ENCODE data around the gene ADAMTS9. TPM values are rescaled to one million over a fixed set of nuclear protein-coding genes. Genes with fewer than 3 reads are reported as not detected.

Gene ADAMTS9
- polyA plus RNA-seq, 1 donor from 2014 or later: 0.32 TPM

DNA sequence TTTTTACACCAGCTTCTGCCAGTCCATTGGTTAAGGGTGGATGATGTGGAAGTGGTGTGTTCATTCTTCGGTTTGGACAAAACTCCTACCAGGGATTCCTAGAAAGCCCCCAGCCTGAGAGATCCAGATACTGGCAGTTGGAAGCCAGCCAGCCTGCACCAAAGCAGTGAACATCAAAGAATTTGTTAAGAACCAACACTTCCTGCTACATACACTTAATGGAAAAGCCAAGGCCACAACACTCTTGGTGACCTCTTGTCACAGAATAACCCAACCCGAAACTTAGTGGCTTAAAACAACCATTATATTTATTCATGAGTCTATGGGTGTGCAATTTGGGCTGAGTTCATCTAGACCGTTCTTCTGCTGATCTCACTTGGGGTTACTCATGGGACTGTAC lies 42.9 kb upstream of the ADAMTS9 start:
- Histone ChIP-seq H3K4me3 (ENCODE audit: low read length) (no peak overlapping the region), H3K27me3 (ENCODE audit: insufficient read depth, low read depth, low read length) (no peaks in the 10 kb centered on the region)
- TF ChIP-seq TAF1 (IDR thresholded peaks at IDR 0.05; ENCODE audit: low read depth): no peak
- no peak for TF ChIP-seq POLR2AphosphoS5 (IDR thresholded peaks at IDR 0.05)
- TF ChIP-seq EP300 (conservative IDR thresholded peaks at IDR 0.05; ENCODE audit: poor library complexity, severe bottlenecking): no peak
- no peak for TF ChIP-seq SMC3 (conservative IDR thresholded peaks at IDR 0.05; ENCODE audit: poor library complexity)
- no peak for TF ChIP-seq EZH2 (IDR thresholded peaks at IDR 0.05; ENCODE audit: borderline replicate concordance, insufficient read depth, low read length, poor library complexity, severe bottlenecking)
- TF ChIP-seq, protein P1, sequence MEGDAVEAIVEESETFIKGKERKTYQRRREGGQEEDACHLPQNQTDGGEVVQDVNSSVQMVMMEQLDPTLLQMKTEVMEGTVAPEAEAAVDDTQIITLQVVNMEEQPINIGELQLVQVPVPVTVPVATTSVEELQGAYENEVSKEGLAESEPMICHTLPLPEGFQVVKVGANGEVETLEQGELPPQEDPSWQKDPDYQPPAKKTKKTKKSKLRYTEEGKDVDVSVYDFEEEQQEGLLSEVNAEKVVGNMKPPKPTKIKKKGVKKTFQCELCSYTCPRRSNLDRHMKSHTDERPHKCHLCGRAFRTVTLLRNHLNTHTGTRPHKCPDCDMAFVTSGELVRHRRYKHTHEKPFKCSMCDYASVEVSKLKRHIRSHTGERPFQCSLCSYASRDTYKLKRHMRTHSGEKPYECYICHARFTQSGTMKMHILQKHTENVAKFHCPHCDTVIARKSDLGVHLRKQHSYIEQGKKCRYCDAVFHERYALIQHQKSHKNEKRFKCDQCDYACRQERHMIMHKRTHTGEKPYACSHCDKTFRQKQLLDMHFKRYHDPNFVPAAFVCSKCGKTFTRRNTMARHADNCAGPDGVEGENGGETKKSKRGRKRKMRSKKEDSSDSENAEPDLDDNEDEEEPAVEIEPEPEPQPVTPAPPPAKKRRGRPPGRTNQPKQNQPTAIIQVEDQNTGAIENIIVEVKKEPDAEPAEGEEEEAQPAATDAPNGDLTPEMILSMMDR (IDR thresholded peaks at IDR 0.05; ENCODE audit: poor library complexity, severe bottlenecking): no peak
- TF ChIP-seq MXI1 (conservative IDR thresholded peaks at IDR 0.05; ENCODE audit: poor library complexity, severe bottlenecking): no peak
- TF ChIP-seq, protein P2, sequence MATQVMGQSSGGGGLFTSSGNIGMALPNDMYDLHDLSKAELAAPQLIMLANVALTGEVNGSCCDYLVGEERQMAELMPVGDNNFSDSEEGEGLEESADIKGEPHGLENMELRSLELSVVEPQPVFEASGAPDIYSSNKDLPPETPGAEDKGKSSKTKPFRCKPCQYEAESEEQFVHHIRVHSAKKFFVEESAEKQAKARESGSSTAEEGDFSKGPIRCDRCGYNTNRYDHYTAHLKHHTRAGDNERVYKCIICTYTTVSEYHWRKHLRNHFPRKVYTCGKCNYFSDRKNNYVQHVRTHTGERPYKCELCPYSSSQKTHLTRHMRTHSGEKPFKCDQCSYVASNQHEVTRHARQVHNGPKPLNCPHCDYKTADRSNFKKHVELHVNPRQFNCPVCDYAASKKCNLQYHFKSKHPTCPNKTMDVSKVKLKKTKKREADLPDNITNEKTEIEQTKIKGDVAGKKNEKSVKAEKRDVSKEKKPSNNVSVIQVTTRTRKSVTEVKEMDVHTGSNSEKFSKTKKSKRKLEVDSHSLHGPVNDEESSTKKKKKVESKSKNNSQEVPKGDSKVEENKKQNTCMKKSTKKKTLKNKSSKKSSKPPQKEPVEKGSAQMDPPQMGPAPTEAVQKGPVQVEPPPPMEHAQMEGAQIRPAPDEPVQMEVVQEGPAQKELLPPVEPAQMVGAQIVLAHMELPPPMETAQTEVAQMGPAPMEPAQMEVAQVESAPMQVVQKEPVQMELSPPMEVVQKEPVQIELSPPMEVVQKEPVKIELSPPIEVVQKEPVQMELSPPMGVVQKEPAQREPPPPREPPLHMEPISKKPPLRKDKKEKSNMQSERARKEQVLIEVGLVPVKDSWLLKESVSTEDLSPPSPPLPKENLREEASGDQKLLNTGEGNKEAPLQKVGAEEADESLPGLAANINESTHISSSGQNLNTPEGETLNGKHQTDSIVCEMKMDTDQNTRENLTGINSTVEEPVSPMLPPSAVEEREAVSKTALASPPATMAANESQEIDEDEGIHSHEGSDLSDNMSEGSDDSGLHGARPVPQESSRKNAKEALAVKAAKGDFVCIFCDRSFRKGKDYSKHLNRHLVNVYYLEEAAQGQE (IDR thresholded peaks at IDR 0.05; ENCODE audit: borderline replicate concordance): no peak
- no peak for TF ChIP-seq RAD21 (conservative IDR thresholded peaks at IDR 0.05)

DNA sequence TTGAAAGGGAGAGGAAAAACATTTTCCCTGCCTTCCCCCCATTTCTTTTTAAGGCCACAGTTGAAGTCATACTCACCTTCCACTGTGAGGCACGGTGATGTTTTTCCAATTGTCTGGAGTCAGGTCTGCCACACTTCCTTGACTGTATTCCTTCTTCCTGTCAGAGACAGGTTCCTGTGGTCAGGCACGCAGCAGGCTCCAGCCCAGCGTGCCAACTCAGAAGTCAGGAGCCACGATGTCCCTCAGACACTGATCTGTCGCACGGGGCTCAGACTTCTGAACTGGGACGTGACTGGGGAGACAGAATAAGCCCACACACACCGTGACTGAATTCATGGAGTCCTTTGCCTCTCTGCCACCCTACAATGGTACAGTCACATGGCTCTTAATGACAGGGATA lies 41.2 kb upstream of the ADAMTS9 start:
- H3F3A ChIP-seq (ENCODE audit: insufficient read depth, low read length, poor library complexity, severe bottlenecking): no peaks in the 10 kb centered on the region
- no peak overlapping the region for H3K4me3 ChIP-seq (ENCODE audit: low read length)
- no peaks in the 10 kb centered on the region for H3K9me3 ChIP-seq (ENCODE audit: low read length)
- H2AFZ ChIP-seq (ENCODE audit: low read depth, low read length): no peak overlapping the region
- H3K27ac ChIP-seq (ENCODE audit: low read length): no peak overlapping the region
- TF ChIP-seq MXI1 (conservative IDR thresholded peaks at IDR 0.05; ENCODE audit: poor library complexity, severe bottlenecking): no peak
- TF ChIP-seq SMC3 (conservative IDR thresholded peaks at IDR 0.05; ENCODE audit: poor library complexity): no peak
- no peak for TF ChIP-seq EP300 (conservative IDR thresholded peaks at IDR 0.05; ENCODE audit: poor library complexity, severe bottlenecking)
- TF ChIP-seq, protein P2 (IDR thresholded peaks at IDR 0.05; ENCODE audit: borderline replicate concordance): no peak
- no peak for TF ChIP-seq RAD21 (conservative IDR thresholded peaks at IDR 0.05)
- no peak for TF ChIP-seq TAF1 (IDR thresholded peaks at IDR 0.05; ENCODE audit: low read depth)
- no peak for TF ChIP-seq POLR2AphosphoS5 (IDR thresholded peaks at IDR 0.05)
- TF ChIP-seq EZH2 (IDR thresholded peaks at IDR 0.05; ENCODE audit: borderline replicate concordance, insufficient read depth, low read length, poor library complexity, severe bottlenecking): no peak
- TF ChIP-seq, protein P1 (IDR thresholded peaks at IDR 0.05; ENCODE audit: poor library complexity, severe bottlenecking): no peak
- H3K36me3 ChIP-seq (ENCODE audit: insufficient read depth, low read length): no peaks in the 10 kb centered on the region
- H3K4me2 ChIP-seq (ENCODE audit: low read length): no peak overlapping the region
- H3K79me2 ChIP-seq (replicated peaks; ENCODE audit: insufficient read depth, low read length): no peaks in the 10 kb centered on the region
- H3K27me3 ChIP-seq (ENCODE audit: insufficient read depth, low read depth, low read length): no peaks in the 10 kb centered on the region
- H3K9ac ChIP-seq (ENCODE audit: low read length): no peak overlapping the region
- H4K20me1 ChIP-seq (ENCODE audit: insufficient read depth): no peaks in the 10 kb centered on the region
- no peaks in the 10 kb centered on the region for H3K9me2 ChIP-seq (ENCODE audit: insufficient read depth, low read length)

More for the DNA sequence above, 42.9 kb upstream of the ADAMTS9 start:
- H3K36me3 ChIP-seq (ENCODE audit: insufficient read depth, low read length): no peaks in the 10 kb centered on the region
- H3K4me2 ChIP-seq (ENCODE audit: low read length): no peak overlapping the region
- no peaks in the 10 kb centered on the region for H3F3A ChIP-seq (ENCODE audit: insufficient read depth, low read length, poor library complexity, severe bottlenecking)
- no peak overlapping the region for H3K27ac ChIP-seq (ENCODE audit: low read length)
- H2AFZ ChIP-seq (ENCODE audit: low read depth, low read length): no peak overlapping the region
- H3K9me3 ChIP-seq (ENCODE audit: low read length): no peaks in the 10 kb centered on the region
- H4K20me1 ChIP-seq (ENCODE audit: insufficient read depth): no peaks in the 10 kb centered on the region
- no peaks in the 10 kb centered on the region for H3K9me2 ChIP-seq (ENCODE audit: insufficient read depth, low read length)
- H3K79me2 ChIP-seq (replicated peaks; ENCODE audit: insufficient read depth, low read length): no peaks in the 10 kb centered on the region
- no peak overlapping the region for H3K9ac ChIP-seq (ENCODE audit: low read length)
